ENCODE measurements around the gene PRKX. TPM values are rescaled to one million over a fixed set of nuclear protein-coding genes. Genes with fewer than 3 reads are reported as not detected.
"Not testable (repeated sequence)": the region's sequence is repeated elsewhere in the genome, so short reads cannot be mapped to it uniquely, and the experiment has no call there.

Gene PRKX
- total RNA-seq: 10 to 100 TPM; 12.4 TPM
- long read RNA-seq, donor 1, partial matches to known transcripts: 0 of 5 reads
- long read RNA-seq, donor 1, other reads (novel, unspliced or antisense): 5 of 5 reads
- long read RNA-seq, donor 2, partial matches to known transcripts: 1 of 7 reads
- long read RNA-seq, donor 2, other reads (novel, unspliced or antisense): 6 of 7 reads

GRCh38 chrX:3713225-3713936 lies at the start of gene PRKX:
PRKX (minus strand) TSS chrX:3713649; CDS start chrX:3713253, 396 bp downstream.
- intact Hi-C loops (cut with DNase I): no loop called here
- DNase-seq (ENCODE audit: low spot score): peak; percentile 86

DNA sequence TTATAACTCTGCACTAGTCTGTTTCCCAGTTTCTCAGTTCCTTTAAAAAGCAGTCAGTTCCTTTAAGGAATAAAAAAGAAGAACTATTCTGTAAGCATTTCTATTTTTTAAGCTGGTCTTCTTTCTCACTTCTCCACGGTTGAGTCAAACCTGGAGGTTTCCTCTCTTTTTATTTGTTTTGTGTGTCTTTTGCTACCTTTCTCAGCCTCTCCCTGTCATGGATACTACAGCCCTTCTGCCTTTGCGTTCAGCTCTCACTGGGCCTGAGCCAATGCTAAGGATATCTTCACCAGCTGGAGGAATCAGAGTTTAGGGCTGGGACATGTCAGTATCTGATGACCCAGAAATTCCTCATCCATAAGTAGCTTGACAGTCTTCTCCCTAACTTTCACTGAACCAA lies 49.7 kb upstream of the PRKX start:
- no peak for DNase-seq (ENCODE audit: low spot score)
- intact Hi-C loops (cut with DNase I): no loop called here

- intact Hi-C loops (cut with DNase I): no loop called here
- no peak for DNase-seq (ENCODE audit: low spot score)
Measured at GRCh38 chrX:3757510-3758025, 44.1 kb upstream of the PRKX start.

DNA sequence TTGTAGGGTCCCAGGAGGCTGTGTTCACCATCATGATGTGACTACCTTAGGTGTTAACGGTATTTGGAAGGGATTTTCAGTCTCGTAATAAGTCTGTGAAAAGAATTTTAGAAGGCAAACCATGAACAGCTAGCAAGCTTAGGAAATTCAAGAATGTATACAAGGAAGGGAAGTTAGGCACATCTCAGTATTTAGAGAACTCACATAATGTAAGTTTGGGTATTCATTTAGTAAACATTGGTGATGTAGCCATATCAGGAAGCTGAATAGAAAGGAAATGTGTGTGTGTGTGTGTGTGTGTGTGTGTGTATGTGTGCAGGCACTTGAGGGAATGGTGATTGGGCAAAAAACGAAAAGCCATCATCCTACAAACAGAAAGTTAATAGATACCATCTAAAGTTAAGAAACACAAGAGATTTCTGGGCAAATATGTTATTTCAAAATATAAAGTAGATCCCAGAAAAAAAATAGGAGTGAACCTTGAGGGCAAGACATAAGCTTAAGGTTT lies 34.7 kb upstream of the PRKX start:
- DNase-seq (ENCODE audit: low spot score): no peak
- intact Hi-C loops (cut with DNase I): no loop called here

GRCh38 chrX:3743801-3744439 lies 30.5 kb upstream of the PRKX start:
- no peak for DNase-seq (ENCODE audit: low spot score)
- intact Hi-C loops (cut with DNase I): no loop called here

- DNase-seq (ENCODE audit: low spot score); intact Hi-C loops (cut with DNase I): not testable (repeated sequence)
Measured at GRCh38 chrX:3740946-3741345, 27.5 kb upstream of the PRKX start.

GRCh38 chrX:3738509-3738908 lies 25.1 kb upstream of the PRKX start:
- intact Hi-C loops (cut with DNase I): no loop called here

DNA sequence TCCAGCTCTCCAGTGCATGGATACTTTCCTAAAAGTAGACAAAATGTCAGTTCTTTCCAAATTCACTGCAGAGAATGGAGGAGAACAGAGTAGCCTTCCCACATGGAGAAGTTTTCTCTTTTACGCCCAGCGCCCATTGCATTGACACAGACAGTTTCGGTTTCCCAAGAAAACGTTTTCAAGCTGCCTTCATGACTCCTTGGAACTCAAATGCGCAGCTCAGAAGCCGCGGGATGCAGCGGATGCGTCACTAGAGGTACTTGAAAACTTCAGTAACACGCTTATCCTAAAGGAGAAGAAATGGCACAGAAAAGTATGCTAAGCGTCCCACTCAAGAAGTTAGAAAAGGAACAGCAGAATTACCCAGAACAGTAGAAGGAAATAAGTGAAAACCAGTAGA lies 23.1 kb upstream of the PRKX start:
- DNase-seq (ENCODE audit: low spot score); intact Hi-C loops (cut with DNase I): not testable (repeated sequence)

More at GRCh38 chrX:3738509-3738908, 25.1 kb upstream of the PRKX start:
- DNase-seq (ENCODE audit: low spot score): no peak

GRCh38 chrX:3735891-3736290 lies 22.4 kb upstream of the PRKX start:
- DNase-seq (ENCODE audit: low spot score); intact Hi-C loops (cut with DNase I): not testable (repeated sequence)

DNA sequence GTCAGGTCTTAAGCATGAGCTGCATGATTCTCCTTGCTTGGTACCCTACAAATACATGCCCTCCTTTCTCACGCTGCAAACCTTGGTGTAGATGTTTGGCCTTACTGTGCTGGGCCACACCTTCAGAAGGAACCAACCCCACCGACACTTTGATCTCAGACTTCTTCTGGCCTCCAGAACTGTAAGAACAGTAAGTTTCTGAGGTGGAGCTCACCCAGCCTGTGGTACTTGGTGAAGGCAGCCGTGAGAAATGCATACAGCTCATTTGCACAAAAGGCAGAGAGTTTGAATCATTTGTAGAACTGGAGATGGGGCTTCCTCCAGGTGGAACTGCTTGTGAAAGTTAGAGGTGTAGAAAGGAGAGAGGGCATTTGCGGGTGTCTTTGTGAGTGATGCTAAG lies 21.0 kb upstream of the PRKX start:
- DNase-seq (ENCODE audit: low spot score); intact Hi-C loops (cut with DNase I): not testable (repeated sequence)

- no peak for DNase-seq (ENCODE audit: low spot score)
- intact Hi-C loops (cut with DNase I): no loop called here
Measured at GRCh38 chrX:3733043-3733430, 19.6 kb upstream of the PRKX start.

- intact Hi-C loops (cut with DNase I); DNase-seq (ENCODE audit: low spot score): not testable (repeated sequence)
Measured at GRCh38 chrX:3732326-3733042, 19.0 kb upstream of the PRKX start.

DNA sequence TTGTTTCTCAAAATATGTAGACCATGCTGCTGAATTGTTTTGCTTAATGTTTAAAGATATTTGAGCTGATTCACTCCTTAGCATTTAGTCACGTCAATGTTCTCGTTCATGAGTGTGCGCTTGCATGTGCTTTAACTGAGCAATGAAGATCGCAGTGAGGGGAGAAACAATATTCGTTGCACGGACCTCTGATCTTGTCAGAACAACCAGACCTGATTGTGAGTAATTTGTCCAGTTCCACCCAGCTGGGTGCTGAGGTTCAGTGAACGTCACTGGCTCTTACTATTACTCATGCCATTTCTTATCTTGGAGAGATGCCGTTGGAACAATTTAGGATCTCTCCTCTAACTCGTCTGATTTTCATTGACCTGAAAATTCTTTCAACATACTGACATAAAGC lies 15.0 kb upstream of the PRKX start:
- DNase-seq (ENCODE audit: low spot score): no peak
- intact Hi-C loops (cut with DNase I): no loop called here

DNA sequence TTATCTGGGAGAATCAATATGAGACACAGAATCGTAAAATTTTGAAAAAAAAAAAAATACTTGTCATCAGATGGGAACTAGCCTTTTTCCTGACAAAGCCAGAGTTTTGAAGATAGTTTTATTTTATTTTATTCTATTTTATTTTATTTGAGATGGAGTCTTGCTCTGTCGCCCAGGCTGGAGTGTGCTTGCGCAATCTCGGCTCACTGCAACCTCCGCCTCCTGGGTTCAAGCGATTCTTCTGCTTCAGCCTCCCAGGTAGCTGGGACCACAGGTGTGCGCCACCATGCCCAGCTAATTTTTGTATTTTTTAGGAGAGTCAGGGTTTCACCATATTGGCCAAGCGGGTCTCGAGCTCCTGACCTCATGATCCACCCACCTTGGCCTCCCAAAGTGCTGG lies 10.0 kb upstream of the PRKX start:
- not testable (repeated sequence) for DNase-seq (ENCODE audit: low spot score)
- intact Hi-C loops (cut with DNase I): loop anchor here in 1 of 2 donors (5.0 kb wide), 1 partner anchor 806 kb away; no protein-coding TSS in a partner anchor

DNA sequence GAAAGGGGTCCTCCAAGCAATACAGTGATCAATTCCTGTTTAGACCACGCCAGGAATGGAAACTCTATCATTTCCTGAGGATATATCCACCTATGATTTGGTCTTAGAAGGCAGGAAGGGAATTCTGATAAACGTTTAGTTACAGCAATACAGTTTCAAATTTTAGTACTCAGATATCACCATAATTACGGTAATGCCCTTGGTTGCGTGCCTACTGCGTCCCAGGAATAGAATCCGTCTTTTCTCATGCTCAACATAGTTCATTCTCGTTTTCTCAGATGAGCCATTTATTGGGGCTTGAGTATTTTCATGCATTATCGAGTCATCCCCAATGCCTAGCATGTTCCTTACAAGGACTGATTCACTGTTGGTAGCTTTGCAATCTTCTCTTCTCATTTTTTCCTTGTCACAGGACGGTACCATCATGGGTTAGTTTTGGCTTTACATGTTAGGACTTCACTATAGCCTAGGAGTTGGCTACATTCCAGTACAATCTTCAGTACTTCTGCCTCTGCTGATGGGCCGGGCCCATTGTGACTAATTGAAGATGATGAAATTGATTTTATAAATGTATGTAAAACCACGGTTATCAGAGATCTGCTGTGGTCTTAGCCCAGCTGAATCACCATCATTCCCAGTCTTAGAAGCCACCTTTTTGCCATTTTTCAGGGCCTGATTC lies 4.4 kb upstream of the PRKX start:
- no peak for DNase-seq (ENCODE audit: low spot score)
- intact Hi-C loops (cut with DNase I): no loop called here

- DNase-seq (ENCODE audit: low spot score): no peak
- intact Hi-C loops (cut with DNase I): no loop called here
Measured at GRCh38 chrX:3715921-3716320, 2.5 kb upstream of the PRKX start.

- intact Hi-C loops (cut with DNase I); DNase-seq (ENCODE audit: low spot score): not testable (repeated sequence)
Measured at GRCh38 chrX:3714706-3715479, 1.4 kb upstream of the PRKX start.

DNA sequence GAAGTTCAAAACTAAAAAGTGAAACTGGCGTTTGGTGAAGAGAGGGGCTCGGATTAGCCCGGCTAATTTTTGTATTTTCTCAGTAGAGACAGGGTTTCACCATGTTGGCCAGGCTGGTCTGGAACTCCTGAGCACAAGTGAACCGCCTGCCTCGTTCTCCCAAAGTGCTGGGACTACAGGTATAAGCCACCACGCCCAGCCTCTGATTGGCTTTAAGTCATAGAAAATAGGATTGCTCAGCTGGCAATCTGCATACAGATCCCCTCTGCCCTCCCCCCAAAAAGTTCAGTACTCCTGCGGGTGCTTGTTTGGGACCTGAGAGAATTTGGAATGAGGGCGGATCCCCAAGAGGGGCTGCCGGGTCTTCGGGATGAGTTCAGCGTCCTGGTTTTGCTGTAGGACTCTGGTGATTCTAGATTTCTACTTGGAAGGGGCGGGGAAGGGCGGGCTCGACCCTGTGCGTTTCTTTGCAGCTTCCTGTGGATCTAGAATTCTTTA lies 537 bp upstream of the PRKX start:
- intact Hi-C loops (cut with DNase I): no loop called here
- DNase-seq (ENCODE audit: low spot score): no peak
